Measurements from ENCODE around the gene TAL2. TPM values are rescaled to one million over a fixed set of nuclear protein-coding genes. Genes with fewer than 3 reads are reported as not detected.

Gene TAL2
- total and polyA plus RNA-seq, 4 donors: 1.2 to 2.5 (median 1.6) TPM

DNA sequence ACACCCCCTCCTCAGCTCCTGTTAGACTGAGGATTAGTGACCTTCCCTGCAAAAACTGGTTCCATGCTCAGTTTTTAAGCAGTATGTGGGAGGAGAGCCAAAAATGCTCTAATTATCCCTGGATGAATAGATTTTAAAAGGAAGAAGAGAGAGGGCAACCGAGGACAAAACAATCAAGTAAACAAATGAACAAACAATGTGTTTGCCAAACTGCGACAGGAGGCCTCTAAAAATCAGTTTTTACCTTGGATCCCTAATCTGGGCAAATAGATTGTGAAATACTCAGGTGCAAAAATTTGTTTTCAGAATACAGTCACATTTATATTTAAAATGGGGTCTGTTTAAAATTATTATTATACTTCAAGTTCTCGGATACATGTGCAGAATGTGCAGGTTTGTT lies 8.5 kb downstream of the TAL2 start:
- DNase-seq (ENCODE audit: low read depth in 4 of 6, low spot score in 6 of 6): no peak
- no CpG with 5 or more reads among the region's 3 CpGs for WGBS (ENCODE audit: insufficient coverage)
- Histone ChIP-seq H3K36me3 (ENCODE audit: control insufficient read depth, insufficient read depth, low read length) (no peaks in the 10 kb centered on the region), H3K27ac (ENCODE audit: low read depth, low read length) (no peak overlapping the region), H3K9me3 (ENCODE audit: control insufficient read depth, insufficient read depth, low read length) (no peaks in the 10 kb centered on the region), H3K4me3 (ENCODE audit: low read depth, low read length) (no peak overlapping the region), H3K27me3 (ENCODE audit: control insufficient read depth, insufficient read depth, low read length) (no peaks in the 10 kb centered on the region), H3K4me1 (ENCODE audit: control insufficient read depth, insufficient read depth, low read length) (no peaks in the 10 kb centered on the region)

DNA sequence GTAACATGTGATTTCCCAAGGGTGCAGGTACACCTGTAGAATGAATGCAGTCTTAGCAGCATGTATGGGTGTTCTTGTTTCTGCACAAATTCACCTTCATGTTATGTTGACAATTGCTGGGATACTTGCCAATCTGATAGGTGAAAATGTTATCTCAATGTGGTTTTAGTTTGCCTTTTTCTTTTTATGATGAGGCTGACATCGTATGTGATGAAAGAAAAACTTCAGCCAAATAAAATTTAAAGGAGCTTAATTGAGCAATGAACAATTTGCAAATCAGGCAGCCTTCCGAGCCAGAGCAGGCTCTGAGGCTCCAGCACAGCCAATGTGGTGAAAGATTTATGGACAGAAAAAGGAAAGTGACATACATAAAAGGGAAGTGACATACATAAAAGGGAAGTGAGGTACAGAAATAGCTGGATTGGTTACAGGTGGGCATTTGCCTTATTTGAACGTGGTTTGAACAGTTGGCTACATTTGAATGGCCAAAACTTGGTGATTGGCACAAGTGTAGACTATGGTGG lies 10.5 kb downstream of the TAL2 start:
- DNase-seq (ENCODE audit: low read depth in 4 of 6, low spot score in 6 of 6): no peak
- Histone ChIP-seq H3K4me1 (ENCODE audit: control insufficient read depth, insufficient read depth, low read length) (no peaks in the 10 kb centered on the region), H3K4me3 (ENCODE audit: low read depth, low read length) (no peak overlapping the region), H3K27me3 (ENCODE audit: control insufficient read depth, insufficient read depth, low read length) (no peaks in the 10 kb centered on the region), H3K9me3 (ENCODE audit: control insufficient read depth, insufficient read depth, low read length) (no peaks in the 10 kb centered on the region), H3K27ac (ENCODE audit: low read depth, low read length) (no peak overlapping the region), H3K36me3 (ENCODE audit: control insufficient read depth, insufficient read depth, low read length) (no peaks in the 10 kb centered on the region)
- 67% methylated on average over 2 of the region's 3 CpGs for WGBS (ENCODE audit: insufficient coverage)

GRCh38 chr9:105673850-105674387 lies 11.7 kb downstream of the TAL2 start:
- Histone ChIP-seq H3K4me3 (ENCODE audit: low read depth, low read length) (no peak overlapping the region), H3K27ac (ENCODE audit: low read depth, low read length) (no peak overlapping the region), H3K36me3 (ENCODE audit: control insufficient read depth, insufficient read depth, low read length) (no peaks in the 10 kb centered on the region), H3K4me1 (ENCODE audit: control insufficient read depth, insufficient read depth, low read length) (no peaks in the 10 kb centered on the region), H3K9me3 (ENCODE audit: control insufficient read depth, insufficient read depth, low read length) (no peaks in the 10 kb centered on the region), H3K27me3 (ENCODE audit: control insufficient read depth, insufficient read depth, low read length) (no peaks in the 10 kb centered on the region)
- no peak for DNase-seq (ENCODE audit: low read depth in 4 of 6, low spot score in 6 of 6)
- whole genome bisulfite sequencing (ENCODE audit: insufficient coverage): 70% methylated on average over 1 of the region's 3 CpGs

GRCh38 chr9:105676351-105676923 lies 14.2 kb downstream of the TAL2 start:
- Histone ChIP-seq H3K27me3 (ENCODE audit: control insufficient read depth, insufficient read depth, low read length) (no peaks in the 10 kb centered on the region), H3K27ac (ENCODE audit: low read depth, low read length) (no peak overlapping the region), H3K9me3 (ENCODE audit: control insufficient read depth, insufficient read depth, low read length) (no peaks in the 10 kb centered on the region), H3K4me1 (ENCODE audit: control insufficient read depth, insufficient read depth, low read length) (no peaks in the 10 kb centered on the region), H3K36me3 (ENCODE audit: control insufficient read depth, insufficient read depth, low read length) (no peaks in the 10 kb centered on the region), H3K4me3 (ENCODE audit: low read depth, low read length) (no peak overlapping the region)
- 53% methylated on average over 5 of the region's 6 CpGs for WGBS (ENCODE audit: insufficient coverage)
- no peak for DNase-seq (ENCODE audit: low read depth in 4 of 6, low spot score in 6 of 6)

GRCh38 chr9:105678163-105678562 lies 15.9 kb downstream of the TAL2 start:
- H3K4me3 ChIP-seq (ENCODE audit: low read depth, low read length): no peak overlapping the region
- WGBS (ENCODE audit: insufficient coverage): 100% methylated on average over 1 of the region's 1 CpG
- DNase-seq (ENCODE audit: low read depth in 4 of 6, low spot score in 6 of 6): no peak
- no peaks in the 10 kb centered on the region for H3K36me3 ChIP-seq (ENCODE audit: control insufficient read depth, insufficient read depth, low read length)
- H3K9me3 ChIP-seq (ENCODE audit: control insufficient read depth, insufficient read depth, low read length): no peaks in the 10 kb centered on the region
- no peak overlapping the region for H3K27ac ChIP-seq (ENCODE audit: low read depth, low read length)
- H3K27me3 ChIP-seq (ENCODE audit: control insufficient read depth, insufficient read depth, low read length): no peaks in the 10 kb centered on the region
- no peaks in the 10 kb centered on the region for H3K4me1 ChIP-seq (ENCODE audit: control insufficient read depth, insufficient read depth, low read length)

DNA sequence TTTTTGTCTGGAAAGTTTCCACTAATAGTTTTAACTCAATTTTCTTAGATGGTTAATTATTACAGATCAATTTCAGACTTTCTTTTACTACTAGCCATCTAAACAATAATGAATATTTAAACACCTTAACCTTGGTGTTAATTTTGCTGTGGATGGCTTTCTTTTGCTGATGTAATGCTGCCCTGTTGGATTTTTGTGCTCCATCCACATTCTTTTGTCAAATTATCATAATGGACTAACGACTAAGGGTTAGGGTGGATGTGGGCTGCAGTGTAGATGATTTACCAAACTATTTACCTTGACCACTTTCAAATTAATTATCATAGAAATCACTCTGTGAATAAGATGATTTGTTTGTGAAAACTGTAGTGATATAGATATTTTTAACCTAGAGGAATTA lies 16.5 kb downstream of the TAL2 start:
- no peak for DNase-seq (ENCODE audit: low read depth in 4 of 6, low spot score in 6 of 6)
- no peaks in the 10 kb centered on the region for H3K27me3 ChIP-seq (ENCODE audit: control insufficient read depth, insufficient read depth, low read length)

DNA sequence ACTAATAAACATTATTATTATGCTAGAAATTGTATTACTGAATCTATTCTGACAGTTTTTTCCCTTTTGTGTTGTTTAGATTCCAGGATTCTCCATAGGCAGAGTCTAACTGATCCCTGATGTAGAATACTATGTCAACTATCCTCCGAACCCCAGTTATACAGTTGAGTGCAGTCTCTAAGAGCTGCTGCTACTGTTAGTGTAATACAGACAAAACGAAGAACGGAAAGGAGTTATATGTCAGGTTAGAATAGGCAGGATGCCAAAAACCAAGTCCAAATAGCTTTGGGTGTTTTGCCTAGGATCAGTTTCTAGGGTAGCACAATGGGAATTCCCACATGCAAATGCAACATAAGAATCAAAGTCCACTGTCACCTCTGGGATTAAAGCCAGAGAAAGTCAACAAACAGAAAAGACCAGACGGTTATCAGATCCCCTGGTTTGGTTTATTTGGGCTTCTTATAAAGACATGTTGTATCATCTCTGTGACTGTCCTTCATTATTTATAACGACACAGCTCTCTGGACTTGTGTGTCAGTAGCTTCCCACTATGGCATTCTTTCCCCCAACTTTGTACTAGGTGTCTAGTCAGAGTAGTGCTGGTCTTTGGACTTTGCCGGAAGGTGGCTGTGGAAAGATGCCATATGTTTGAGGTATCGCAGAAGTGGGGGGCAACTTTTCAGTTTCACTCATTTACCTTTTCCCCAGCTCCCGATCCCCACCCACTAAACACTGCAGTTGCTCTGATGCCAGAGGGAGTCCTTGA lies 17.2 kb downstream of the TAL2 start:
- WGBS (ENCODE audit: insufficient coverage): 38% methylated on average over 2 of the region's 8 CpGs
- no peak overlapping the region for H3K27ac ChIP-seq (ENCODE audit: low read depth, low read length)
- no peak for DNase-seq (ENCODE audit: low read depth in 4 of 6, low spot score in 6 of 6)
- no peak overlapping the region for H3K4me3 ChIP-seq (ENCODE audit: low read depth, low read length)
- no peaks in the 10 kb centered on the region for H3K27me3 ChIP-seq (ENCODE audit: control insufficient read depth, insufficient read depth, low read length)
- H3K9me3 ChIP-seq (ENCODE audit: control insufficient read depth, insufficient read depth, low read length): no peaks in the 10 kb centered on the region
- no peaks in the 10 kb centered on the region for H3K36me3 ChIP-seq (ENCODE audit: control insufficient read depth, insufficient read depth, low read length)
- no peaks in the 10 kb centered on the region for H3K4me1 ChIP-seq (ENCODE audit: control insufficient read depth, insufficient read depth, low read length)

More for the DNA sequence above, 16.5 kb downstream of the TAL2 start:
- no peaks in the 10 kb centered on the region for H3K9me3 ChIP-seq (ENCODE audit: control insufficient read depth, insufficient read depth, low read length)
- H3K4me3 ChIP-seq (ENCODE audit: low read depth, low read length): no peak overlapping the region
- no peak overlapping the region for H3K27ac ChIP-seq (ENCODE audit: low read depth, low read length)
- no CpG with 5 or more reads among the region's 1 CpG for WGBS (ENCODE audit: insufficient coverage)
- H3K36me3 ChIP-seq (ENCODE audit: control insufficient read depth, insufficient read depth, low read length): no peaks in the 10 kb centered on the region
- no peaks in the 10 kb centered on the region for H3K4me1 ChIP-seq (ENCODE audit: control insufficient read depth, insufficient read depth, low read length)

DNA sequence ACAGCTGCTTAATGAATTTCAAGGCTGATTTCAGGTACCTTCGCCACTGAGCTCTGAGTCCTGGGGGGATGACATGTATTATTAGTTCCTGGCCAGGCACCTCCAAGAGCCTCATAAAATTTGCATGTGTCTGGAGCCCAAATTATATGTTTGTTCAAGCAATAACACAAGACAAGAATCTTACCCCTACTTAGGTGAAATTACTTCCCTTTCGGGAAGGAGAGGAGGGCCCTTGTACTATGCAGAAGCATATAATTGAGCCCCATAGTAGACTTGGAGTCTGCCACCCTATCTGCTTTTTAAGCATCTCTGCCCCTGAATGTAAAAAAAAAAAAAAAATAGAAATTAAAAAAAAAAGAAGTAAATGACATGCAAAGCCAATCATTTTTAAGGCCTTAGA lies 19.1 kb downstream of the TAL2 start:
- no peaks in the 10 kb centered on the region for H3K27me3 ChIP-seq (ENCODE audit: control insufficient read depth, insufficient read depth, low read length)
- no peak overlapping the region for H3K4me3 ChIP-seq (ENCODE audit: low read depth, low read length)
- DNase-seq (ENCODE audit: low read depth in 4 of 6, low spot score in 6 of 6): no peak
- H3K9me3 ChIP-seq (ENCODE audit: control insufficient read depth, insufficient read depth, low read length): no peaks in the 10 kb centered on the region
- no peaks in the 10 kb centered on the region for H3K4me1 ChIP-seq (ENCODE audit: control insufficient read depth, insufficient read depth, low read length)
- H3K36me3 ChIP-seq (ENCODE audit: control insufficient read depth, insufficient read depth, low read length): no peaks in the 10 kb centered on the region
- no CpG with 5 or more reads among the region's 2 CpGs for WGBS (ENCODE audit: insufficient coverage)
- H3K27ac ChIP-seq (ENCODE audit: low read depth, low read length): no peak overlapping the region

- DNase-seq (ENCODE audit: low read depth in 4 of 6, low spot score in 6 of 6): no peak
- Histone ChIP-seq H3K36me3 (ENCODE audit: control insufficient read depth, insufficient read depth, low read length) (no peaks in the 10 kb centered on the region), H3K9me3 (ENCODE audit: control insufficient read depth, insufficient read depth, low read length) (no peaks in the 10 kb centered on the region), H3K27me3 (ENCODE audit: control insufficient read depth, insufficient read depth, low read length) (no peaks in the 10 kb centered on the region), H3K4me3 (ENCODE audit: low read depth, low read length) (no peak overlapping the region), H3K4me1 (ENCODE audit: control insufficient read depth, insufficient read depth, low read length) (no peaks in the 10 kb centered on the region), H3K27ac (ENCODE audit: low read depth, low read length) (no peak overlapping the region)
- no CpG with 5 or more reads among the region's 1 CpG for WGBS (ENCODE audit: insufficient coverage)
Measured at GRCh38 chr9:105681724-105682123, 19.5 kb downstream of the TAL2 start.
